ENCODE results near the gene E2F6. TPM values are rescaled to one million over a fixed set of nuclear protein-coding genes. Genes with fewer than 3 reads are reported as not detected.

The E2F6 gene
- total and polyA plus RNA-seq, 2 of the 4 experiments (the other 2 are of a cell fraction): 8.2 to 10.9 TPM

DNA sequence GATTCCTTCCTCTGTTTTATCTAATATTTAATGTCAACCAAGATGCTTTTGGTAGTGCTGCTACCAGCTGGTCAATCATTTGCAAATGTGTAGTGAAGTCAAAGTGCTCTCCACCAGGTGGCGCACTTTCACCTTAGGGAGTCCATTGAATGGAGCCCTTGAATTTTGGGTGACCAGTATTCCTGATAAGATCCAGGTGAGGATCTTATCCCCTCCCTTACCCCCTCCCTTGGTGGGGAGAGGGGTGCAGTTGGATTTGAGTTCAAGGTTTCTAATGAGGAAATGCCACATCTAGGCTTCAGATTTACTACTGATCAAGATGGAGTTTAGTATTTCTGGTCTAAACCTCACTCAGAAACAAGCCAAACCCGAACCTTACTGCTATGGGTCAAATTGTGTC lies 12.0 kb upstream of the E2F6 start:
- Histone ChIP-seq H2BK20ac (ENCODE audit: low read depth, low read length) (no peak overlapping the region), H3K18ac (ENCODE audit: low read depth, low read length) (no peak overlapping the region), H2AK9ac (replicated peaks; ENCODE audit: low read depth, low read length, poor library complexity) (peak overlapping the region; percentile 85), H4K8ac (ENCODE audit: low read depth in 2 of 2, low read length in 2 of 2) (no peak overlapping the region), H3K14ac (replicated peaks; ENCODE audit: low read depth, low read length) (no peak overlapping the region), H2BK5ac (ENCODE audit: low read depth, low read length, poor library complexity, severe bottlenecking) (no peak overlapping the region), H3K27me3 (ENCODE audit: control insufficient read depth, insufficient read depth, low read length) (peaks cover 48% of the 10 kb centered on the region), H4K5ac (ENCODE audit: low read depth, low read length) (no peak overlapping the region), H2BK15ac (ENCODE audit: low read depth, low read length) (no peak overlapping the region), H3K23ac (ENCODE audit: low read depth, low read length) (no peak overlapping the region), H3K36me3 (ENCODE audit: control insufficient read depth, insufficient read depth, low read length) (no peaks in the 10 kb centered on the region), H3K4me2 (ENCODE audit: low read depth, low read length) (no peak overlapping the region), H4K20me1 (ENCODE audit: insufficient read depth, low read length) (no peaks in the 10 kb centered on the region), H3K9me3 (ENCODE audit: control insufficient read depth, insufficient read depth, low read length) (no peaks in the 10 kb centered on the region), H3K9me1 (ENCODE audit: insufficient read depth, low read length) (no peaks in the 10 kb centered on the region), H3K4me1 (ENCODE audit: control insufficient read depth, insufficient read depth, low read length) (peaks cover under 1% of the 10 kb centered on the region; the same call in 1 of the 2 replicates), H3K9ac (ENCODE audit: low read depth, low read length) (no peak overlapping the region), H3K56ac (ENCODE audit: extremely low read depth, insufficient read depth, low read length) (no peak overlapping the region), H2AFZ (replicated peaks; ENCODE audit: low read length, poor library complexity) (peak overlapping the region; percentile 49), H3K4ac (ENCODE audit: low read depth, low read length) (no peak overlapping the region), H3K79me1 (ENCODE audit: low read depth in 1 of 2, low read length in 2 of 2) (no peaks in the 10 kb centered on the region), H2BK120ac (ENCODE audit: low read depth, low read length) (no peak overlapping the region), H4K91ac (ENCODE audit: insufficient read depth, low read depth, low read length) (no peak overlapping the region), H3K4me3 (ENCODE audit: insufficient read depth, low read depth, low read length) (no peak overlapping the region), H3K27ac (ENCODE audit: insufficient read depth, low read length) (no peak overlapping the region), H2AK5ac (ENCODE audit: low read depth, low read length) (no peak overlapping the region)
- ChIA-PET CTCF (interaction anchor here (0.6 to 2.2 kb wide), 6 partner anchors 15 to 153 kb away, joined by 3 to 17 read pairs (median 4); no protein-coding TSS in a partner anchor), POLR2A (ENCODE audit: unreplicated experiment) (no interaction called here)
- ATAC-seq (ENCODE audit: low read depth): peak; percentile 80
- TF ChIP-seq, protein P1, sequence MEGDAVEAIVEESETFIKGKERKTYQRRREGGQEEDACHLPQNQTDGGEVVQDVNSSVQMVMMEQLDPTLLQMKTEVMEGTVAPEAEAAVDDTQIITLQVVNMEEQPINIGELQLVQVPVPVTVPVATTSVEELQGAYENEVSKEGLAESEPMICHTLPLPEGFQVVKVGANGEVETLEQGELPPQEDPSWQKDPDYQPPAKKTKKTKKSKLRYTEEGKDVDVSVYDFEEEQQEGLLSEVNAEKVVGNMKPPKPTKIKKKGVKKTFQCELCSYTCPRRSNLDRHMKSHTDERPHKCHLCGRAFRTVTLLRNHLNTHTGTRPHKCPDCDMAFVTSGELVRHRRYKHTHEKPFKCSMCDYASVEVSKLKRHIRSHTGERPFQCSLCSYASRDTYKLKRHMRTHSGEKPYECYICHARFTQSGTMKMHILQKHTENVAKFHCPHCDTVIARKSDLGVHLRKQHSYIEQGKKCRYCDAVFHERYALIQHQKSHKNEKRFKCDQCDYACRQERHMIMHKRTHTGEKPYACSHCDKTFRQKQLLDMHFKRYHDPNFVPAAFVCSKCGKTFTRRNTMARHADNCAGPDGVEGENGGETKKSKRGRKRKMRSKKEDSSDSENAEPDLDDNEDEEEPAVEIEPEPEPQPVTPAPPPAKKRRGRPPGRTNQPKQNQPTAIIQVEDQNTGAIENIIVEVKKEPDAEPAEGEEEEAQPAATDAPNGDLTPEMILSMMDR (conservative IDR thresholded peaks at IDR 0.05; ENCODE audit: low read depth, low read length): peak; percentile 76
- TF ChIP-seq CHD1 (IDR thresholded peaks at IDR 0.05; ENCODE audit: low read depth, low read length): no peak
- peak; percentile 74 for TF ChIP-seq RAD21 (IDR thresholded peaks at IDR 0.05; ENCODE audit: low read length)
- peak; percentile 90 for TF ChIP-seq SMC3 (IDR thresholded peaks at IDR 0.05; ENCODE audit: low read depth, low read length)
- no TSS peak for BruUV-seq (replicated peaks)
- dilution Hi-C loops (cut with HindIII; ENCODE audit: low sequenced_read_pairs, unreplicated experiment) (no loop called here), in situ Hi-C loops (cut with MboI; ENCODE audit: low sequenced_read_pairs) (loop anchor here (5.0 to 10.0 kb wide), 2 partner anchors 104 to 297 kb away; no protein-coding TSS in a partner anchor), intact Hi-C loops (cut with micrococcal nuclease) (loop anchor here (1.0 to 5.0 kb wide), 3 partner anchors 106 to 301 kb away; no protein-coding TSS in a partner anchor)
- peak; percentile 85 for DNase-seq
- WGBS, 2 experiments (ENCODE audit: extremely low coverage in 2 of 2, insufficient read length in 1 of 2): no CpG with 5 or more reads among the region's 2 CpGs
